WTC11 (cell line): Measurements from ENCODE around the gene CHST13. TPM values are rescaled to one million over a fixed set of nuclear protein-coding genes. Genes with fewer than 3 reads are reported as not detected.

Experiments used
- ATAC-seq: fragments of 200-7000 bp; cut with Tn5 transposase; 2 replicates; pipeline ENCODE4 v1.10.0; 2021; ENCODE audit warnings: mild to moderate bottlenecking, moderate library complexity
- CTCF ChIA-PET: fragments of 300-600 bp; sonication (Branson Sonifier 250); formaldehyde crosslinking; loops from one replicate; lab custom pipeline; 2021; ENCODE audit warnings: antibody characterized with exemption; lab: Charles Lee
- POLR2A ChIA-PET: fragments of 350-600 bp; sonication (Branson Sonifier 250); formaldehyde crosslinking; loops from one replicate; lab custom pipeline; 2021; ENCODE audit warnings: antibody characterized with exemption; lab: Charles Lee
- DNase-seq: peaks from one replicate; pipeline ENCODE4 v3.0.0; 2021; ENCODE audit warnings: low spot score
- H3K27ac Mint-ChIP-seq: 2 replicates; pipeline ENCODE4 v1.8.0; 2021; ENCODE audit warnings: mixed read lengths
- H3K27me3 Mint-ChIP-seq: 2 replicates; pipeline ENCODE4 v1.8.0; 2021; ENCODE audit warnings: low read depth, mild to moderate bottlenecking, moderate library complexity, mixed read lengths
- H3K36me3 Mint-ChIP-seq: 2 replicates; pipeline ENCODE4 v1.8.0; 2021; ENCODE audit warnings: mixed read lengths
- H3K4me1 Mint-ChIP-seq: 2 replicates; pipeline ENCODE4 v1.8.0; 2022; ENCODE audit warnings: mixed read lengths
- H3K4me3 Mint-ChIP-seq: 2 replicates; pipeline ENCODE4 v1.8.0; 2021; ENCODE audit warnings: mild to moderate bottlenecking, moderate library complexity, mixed read lengths
- H3K9me3 Mint-ChIP-seq: 2 replicates; pipeline ENCODE4 v1.8.0; 2021; ENCODE audit warnings: mixed read lengths
- ATF6 ChIP-seq: sonication (generic); formaldehyde crosslinking; IDR thresholded peaks from 2 replicates; pipeline ENCODE4 v1.8.1; 2023; ENCODE audit warnings: mild to moderate bottlenecking, missing genetic modification reagents
- ELF4 ChIP-seq: sonication (generic); formaldehyde crosslinking; IDR thresholded peaks from 2 replicates; pipeline ENCODE4 v1.8.1; 2022; ENCODE audit warnings: low read depth, mild to moderate bottlenecking, moderate library complexity, missing genetic modification reagents
- FOXP1 ChIP-seq: sonication (generic); formaldehyde crosslinking; IDR thresholded peaks from 2 replicates; pipeline ENCODE4 v1.8.0; 2022; ENCODE audit warnings: missing genetic modification reagents, mild to moderate bottlenecking, moderate library complexity, borderline replicate concordance
- GABPB1 ChIP-seq: sonication (generic); formaldehyde crosslinking; IDR thresholded peaks from 2 replicates; pipeline ENCODE4 v1.8.1; 2023; ENCODE audit warnings: mild to moderate bottlenecking, missing genetic modification reagents
- IRF1 ChIP-seq: sonication (generic); formaldehyde crosslinking; IDR thresholded peaks from 2 replicates; pipeline ENCODE4 v1.8.0; 2023; ENCODE audit warnings: missing genetic modification reagents
- JUN ChIP-seq: sonication (generic); formaldehyde crosslinking; IDR thresholded peaks from 2 replicates; pipeline ENCODE4 v1.8.0; 2023; ENCODE audit warnings: mild to moderate bottlenecking, missing genetic modification reagents
- KAT7 ChIP-seq: sonication (generic); formaldehyde crosslinking; IDR thresholded peaks from 2 replicates; pipeline ENCODE4 v1.8.1; 2023; ENCODE audit warnings: missing genetic modification reagents, mild to moderate bottlenecking, borderline replicate concordance
- NR2C2 ChIP-seq: sonication (generic); formaldehyde crosslinking; IDR thresholded peaks from 2 replicates; pipeline ENCODE4 v1.8.0; 2022; ENCODE audit warnings: mild to moderate bottlenecking, missing genetic modification reagents
- TEAD4 ChIP-seq: sonication (generic); formaldehyde crosslinking; IDR thresholded peaks from 2 replicates; pipeline ENCODE4 v1.8.0; 2022; ENCODE audit warnings: mild to moderate bottlenecking, missing genetic modification reagents
- ZBTB21 ChIP-seq: sonication (generic); formaldehyde crosslinking; IDR thresholded peaks from 2 replicates; pipeline ENCODE4 v1.8.1; 2023; ENCODE audit warnings: mild to moderate bottlenecking, missing genetic modification reagents, borderline replicate concordance
- ZNF121 ChIP-seq: sonication (generic); formaldehyde crosslinking; IDR thresholded peaks from 2 replicates; pipeline ENCODE4 v1.8.0; 2023; ENCODE audit warnings: missing genetic modification reagents
- ZNF219 ChIP-seq: sonication (generic); formaldehyde crosslinking; IDR thresholded peaks from 2 replicates; pipeline ENCODE4 v1.8.0; 2023; ENCODE audit warnings: missing genetic modification reagents, mild to moderate bottlenecking, borderline replicate concordance
- ZNF263 ChIP-seq: sonication (generic); formaldehyde crosslinking; IDR thresholded peaks from 2 replicates; pipeline ENCODE4 v1.8.1; 2022; ENCODE audit warnings: low read depth, mild to moderate bottlenecking, moderate library complexity, missing genetic modification reagents
- ZNF425 ChIP-seq: fragments of 250-450 bp; sonication (Bioruptor Pico); conservative IDR thresholded peaks from 2 replicates; pipeline ENCODE4 v1.9.0; 2021; ENCODE audit warnings: mild to moderate bottlenecking
- total RNA-seq: library from RNA; stranded (reverse); gene quantifications from 3 replicates; pipeline ENCODE4 v1.2.3, GENCODE V29; 2021
- TF ChIP-seq, protein P1 (sequence below): fragments of 250-450 bp; sonication (Bioruptor Pico); IDR thresholded peaks from 2 replicates; pipeline ENCODE4 v2.1.2; 2022; ENCODE audit warnings: mild to moderate bottlenecking, moderate library complexity
- TF ChIP-seq, protein P2 (sequence below): sonication (generic); formaldehyde crosslinking; IDR thresholded peaks from 2 replicates; pipeline ENCODE4 v1.8.0; 2022; ENCODE audit warnings: mild to moderate bottlenecking, missing genetic modification reagents

CHST13 gene
- total RNA-seq, 1 experiment from 2014 or later, result 4.1 TPM

DNA sequence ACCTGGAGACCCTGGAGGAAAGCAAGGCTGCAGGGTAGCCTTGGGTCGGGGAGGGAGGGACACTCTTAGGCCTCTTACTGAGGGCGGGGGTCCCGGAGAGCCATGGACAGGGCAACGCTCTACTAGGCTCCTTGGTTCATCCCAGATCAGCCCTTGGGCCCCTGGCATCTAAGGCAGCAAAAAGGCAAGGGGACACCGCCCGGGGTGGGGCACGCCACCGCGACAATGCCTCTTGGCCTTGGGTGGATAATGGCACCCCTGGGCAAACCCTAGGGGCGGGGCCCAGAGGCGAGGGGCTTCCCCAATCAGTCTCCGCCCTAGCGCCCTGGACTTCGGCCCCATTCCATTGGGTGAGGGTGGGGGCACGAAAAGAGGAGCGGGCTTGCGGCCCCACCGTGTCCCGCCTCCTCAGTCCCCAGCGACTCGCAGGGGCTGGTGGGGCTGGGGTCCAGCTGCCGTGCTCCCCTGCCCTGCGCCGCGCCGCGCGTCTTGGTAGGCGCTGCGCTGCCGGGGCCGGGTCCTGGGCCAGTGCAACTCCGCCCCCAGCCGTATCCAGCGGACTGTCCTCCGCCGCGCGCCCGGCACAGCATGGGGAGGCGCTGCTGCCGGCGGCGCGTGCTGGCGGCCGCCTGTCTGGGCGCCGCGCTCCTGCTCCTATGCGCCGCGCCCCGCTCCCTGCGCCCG lies at the start of gene CHST13 (continued):
- TF ChIP-seq ZNF425 (CRISPR knock-in tag) (no peak), ZNF263 (CRISPR knock-in tag) (no peak; the same call in 1 of the 2 replicates), JUN (CRISPR knock-in tag) (no peak)

DNA sequence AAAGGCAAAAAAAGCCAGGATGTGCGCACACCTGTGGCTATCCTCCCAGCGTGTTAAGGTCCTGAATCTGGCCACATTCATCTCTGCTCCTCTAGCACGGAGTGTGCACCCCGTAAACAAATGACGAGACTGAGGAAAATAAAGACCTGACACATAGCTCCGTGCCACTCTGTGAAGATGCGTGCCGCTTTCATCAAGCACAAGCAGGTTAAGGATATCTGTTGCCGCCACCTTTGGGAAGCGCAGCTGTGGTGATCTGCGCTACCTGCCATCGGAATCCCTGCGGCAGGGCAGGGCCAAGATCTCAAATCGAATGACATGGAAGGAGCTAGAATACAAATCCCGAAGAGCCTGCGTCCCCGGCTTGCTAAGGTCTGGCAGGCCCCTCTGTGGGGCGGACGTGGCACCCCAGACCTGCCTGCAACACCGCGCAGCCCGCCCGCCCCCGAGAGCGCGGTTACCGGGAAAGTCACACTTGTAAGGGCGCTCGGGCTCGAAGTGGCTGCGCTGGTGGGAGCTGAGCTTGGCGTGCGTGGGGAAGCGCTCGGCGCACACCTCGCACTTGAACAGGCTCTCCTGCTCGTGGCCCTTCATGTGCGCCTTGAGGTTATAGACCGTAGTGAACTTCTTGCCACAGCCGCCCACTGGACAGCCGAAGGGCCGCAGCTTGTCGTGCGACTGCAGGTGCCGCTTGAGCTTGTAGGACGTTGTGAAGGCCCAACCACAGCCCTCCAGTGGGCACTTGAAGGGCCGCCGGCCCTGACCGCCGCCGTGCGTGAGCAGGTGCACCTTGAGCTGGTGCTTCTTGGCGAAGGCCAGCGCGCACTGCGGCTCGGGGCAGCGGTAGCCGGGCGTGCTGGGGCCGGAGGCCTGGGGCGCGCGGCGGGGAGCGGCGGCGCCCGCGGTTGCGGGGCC lies 49.2 kb upstream of the CHST13 start:
- Mint-ChIP-seq H3K36me3 (peaks cover 21% of the 10 kb centered on the region), H3K4me1 (peaks cover 39% of the 10 kb centered on the region)

More for the DNA sequence above, 49.2 kb upstream of the CHST13 start:
- ChIA-PET CTCF (interaction anchor here (1.0 to 2.0 kb wide), 6 partner anchors 10 to 342 kb away, joined by 4 to 12 read pairs (median 7); partner anchors contain the start of gene CHST13), POLR2A (interaction anchor here (0.7 to 1.7 kb wide), 2 partner anchors 11 to 19 kb away, joined by 3 to 4 read pairs; no protein-coding TSS in a partner anchor)
- Mint-ChIP-seq H3K4me3 (peak overlapping the region; percentile 89), H3K27me3 (no peaks in the 10 kb centered on the region), H3K9me3 (no peaks in the 10 kb centered on the region), H3K27ac (peak overlapping the region; percentile 52; the same call in 1 of the 2 replicates)
- ATAC-seq (peak; percentile 1; the same call in 1 of the 2 replicates), DNase-seq (peak; percentile 42)
- TF ChIP-seq IRF1, result 0 out of 2 replicates have a peak, but pooled peaks have one; percentile 43
- TF ChIP-seq ATF6 (CRISPR knock-in tag), result no peak
- no peak for TF ChIP-seq ELF4 (CRISPR knock-in tag)
- peak; percentile 48; the same call in 1 of the 2 replicates for TF ChIP-seq GABPB1
- TF ChIP-seq, protein P1, sequence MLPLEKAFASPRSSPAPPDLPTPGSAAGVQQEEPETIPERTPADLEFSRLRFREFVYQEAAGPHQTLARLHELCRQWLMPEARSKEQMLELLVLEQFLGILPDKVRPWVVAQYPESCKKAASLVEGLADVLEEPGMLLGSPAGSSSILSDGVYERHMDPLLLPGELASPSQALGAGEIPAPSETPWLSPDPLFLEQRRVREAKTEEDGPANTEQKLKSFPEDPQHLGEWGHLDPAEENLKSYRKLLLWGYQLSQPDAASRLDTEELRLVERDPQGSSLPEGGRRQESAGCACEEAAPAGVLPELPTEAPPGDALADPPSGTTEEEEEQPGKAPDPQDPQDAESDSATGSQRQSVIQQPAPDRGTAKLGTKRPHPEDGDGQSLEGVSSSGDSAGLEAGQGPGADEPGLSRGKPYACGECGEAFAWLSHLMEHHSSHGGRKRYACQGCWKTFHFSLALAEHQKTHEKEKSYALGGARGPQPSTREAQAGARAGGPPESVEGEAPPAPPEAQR (CRISPR knock-in tag), result no peak
- TF ChIP-seq, protein P2, sequence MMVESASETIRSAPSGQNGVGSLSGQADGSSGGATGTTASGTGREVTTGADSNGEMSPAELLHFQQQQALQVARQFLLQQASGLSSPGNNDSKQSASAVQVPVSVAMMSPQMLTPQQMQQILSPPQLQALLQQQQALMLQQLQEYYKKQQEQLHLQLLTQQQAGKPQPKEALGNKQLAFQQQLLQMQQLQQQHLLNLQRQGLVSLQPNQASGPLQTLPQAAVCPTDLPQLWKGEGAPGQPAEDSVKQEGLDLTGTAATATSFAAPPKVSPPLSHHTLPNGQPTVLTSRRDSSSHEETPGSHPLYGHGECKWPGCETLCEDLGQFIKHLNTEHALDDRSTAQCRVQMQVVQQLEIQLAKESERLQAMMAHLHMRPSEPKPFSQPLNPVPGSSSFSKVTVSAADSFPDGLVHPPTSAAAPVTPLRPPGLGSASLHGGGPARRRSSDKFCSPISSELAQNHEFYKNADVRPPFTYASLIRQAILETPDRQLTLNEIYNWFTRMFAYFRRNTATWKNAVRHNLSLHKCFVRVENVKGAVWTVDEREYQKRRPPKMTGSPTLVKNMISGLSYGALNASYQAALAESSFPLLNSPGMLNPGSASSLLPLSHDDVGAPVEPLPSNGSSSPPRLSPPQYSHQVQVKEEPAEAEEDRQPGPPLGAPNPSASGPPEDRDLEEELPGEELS (CRISPR knock-in tag), result 0 out of 2 replicates have a peak, but pooled peaks have one; percentile 20
- no peak for TF ChIP-seq NR2C2 (CRISPR knock-in tag)
- TF ChIP-seq TEAD4, result no peak
- peak; percentile 70; the same call in 1 of the 2 replicates for TF ChIP-seq KAT7 (CRISPR knock-in tag)
- no peak for TF ChIP-seq ZNF219 (CRISPR knock-in tag)
- TF ChIP-seq ZNF121, result no peak
- no peak for TF ChIP-seq ZBTB21 (CRISPR knock-in tag)
- TF ChIP-seq FOXP1 (CRISPR knock-in tag), result no peak
- TF ChIP-seq, all 79 proteins: peak for 4
